OCI-LY7 (cell line): ENCODE results near the gene CAV3. TPM values are rescaled to one million over a fixed set of nuclear protein-coding genes. Genes with fewer than 3 reads are reported as not detected.

Experiments used
- BruUV-seq: library from RNA; stranded (reverse); fragments of 400-500 nt; replicated peaks from 2 replicates; lab custom pipeline; 2021; lab: Mats Ljungman, UMichigan
- CTCF ChIA-PET: fragments of 300-600 bp; sonication (Branson Sonifier 250); formaldehyde crosslinking; loops from one replicate; lab custom pipeline; 2022; ENCODE audit warnings: antibody characterized with exemption; ENCODE audit not compliant: unreplicated experiment; lab: Charles Lee
- POLR2A ChIA-PET: fragments of 300-600 bp; sonication (Branson Sonifier 250); formaldehyde crosslinking; loops from one replicate; lab custom pipeline; 2022; ENCODE audit warnings: antibody characterized with exemption; lab: Charles Lee
- DNase-seq: peaks from one replicate; pipeline ENCODE4 v3.0.0-alpha.2; 2015; ENCODE audit warnings: low spot score
- H2AFZ ChIP-seq: fragments of 200-600 bp; sonication (generic), shearing (Covaris generic); 2 replicates; pipeline ENCODE4 v1.6.1; 2014; ENCODE audit warnings: mild to moderate bottlenecking, antibody characterized with exemption, low read length, moderate library complexity
- H3K27ac ChIP-seq: fragments of 200-600 bp; sonication (generic); 2 replicates; pipeline ENCODE4 v1.5.1; 2014; ENCODE audit warnings: mixed run types, low read depth, mild to moderate bottlenecking, moderate library complexity, low read length, inconsistent platforms; ENCODE audit not compliant: poor library complexity, severe bottlenecking
- H3K36me3 ChIP-seq: fragments of 200-600 bp; sonication (generic); 2 replicates; pipeline ENCODE4 v1.6.1; 2014; ENCODE audit warnings: mild to moderate bottlenecking, antibody characterized with exemption, low read length, moderate library complexity, mixed read lengths; ENCODE audit not compliant: insufficient read depth
- H3K4me1 ChIP-seq: fragments of 200-600 bp; sonication (generic); 2 replicates; pipeline ENCODE4 v1.5.1; 2014; ENCODE audit warnings: mild to moderate bottlenecking, low read length; ENCODE audit not compliant: insufficient read depth, poor library complexity, severe bottlenecking
- H3K4me2 ChIP-seq: fragments of 200-600 bp; sonication (generic); 2 replicates; pipeline ENCODE4 v1.6.1; 2014; ENCODE audit warnings: mild to moderate bottlenecking, low read length
- H3K4me3 ChIP-seq: fragments of 200-600 bp; sonication (generic); 2 replicates; pipeline ENCODE4 v1.5.1; 2014; ENCODE audit warnings: mild to moderate bottlenecking, low read depth, low read length; ENCODE audit not compliant: poor library complexity, severe bottlenecking
- H3K79me2 ChIP-seq: fragments of 200-600 bp; sonication (generic); 2 replicates; pipeline ENCODE4 v1.6.1; 2016; ENCODE audit warnings: low read depth, mild to moderate bottlenecking, low read length, moderate library complexity, mixed read lengths; ENCODE audit not compliant: insufficient read depth
- H3K9me2 ChIP-seq: fragments of 200-600 bp; sonication (generic); 2 replicates; pipeline ENCODE4 v1.6.1; 2016; ENCODE audit warnings: mild to moderate bottlenecking, low read length, mixed read lengths; ENCODE audit not compliant: insufficient read depth
- H3K9me3 ChIP-seq: fragments of 200-600 bp; sonication (generic); 2 replicates; pipeline ENCODE4 v1.6.1; 2014; ENCODE audit warnings: mild to moderate bottlenecking, mixed run types, low read length, mixed read lengths
- H4K20me1 ChIP-seq: fragments of 200-600 bp; sonication (generic); 2 replicates; pipeline ENCODE4 v1.6.1; 2014; ENCODE audit warnings: mild to moderate bottlenecking, antibody characterized with exemption, low read length, moderate library complexity, mixed read lengths; ENCODE audit not compliant: insufficient read depth
- EZH2phosphoT487 ChIP-seq: fragments of 200-600 bp; sonication (generic); IDR thresholded peaks from 2 replicates; pipeline ENCODE4 v1.6.1; 2018; ENCODE audit warnings: low read depth, borderline replicate concordance, mild to moderate bottlenecking, mixed run types, antibody characterized with exemption, low read length, moderate library complexity, mixed read lengths
- intact Hi-C: fragments of 100-400 bp; cut with micrococcal nuclease; formaldehyde crosslinking; loops from one replicate; pipeline ENCODE4 v1.10.0; 2022; ENCODE audit not compliant: unreplicated experiment
- total RNA-seq, 2 experiments: library from RNA; depleted of rRNA in 1 of 2; stranded (reverse); fragments of >200 nt in 1 of 2; shearing (Covaris generic) in 1 of 2; gene quantifications; 2 replicates each; pipeline ENCODE4 v1.2.3, GENCODE V29; 2014 to 2022
- TF ChIP-seq, protein P1 (sequence below): fragments of 200-600 bp; sonication (generic); conservative IDR thresholded peaks from 2 replicates; pipeline ENCODE4 v1.5.1; 2014; ENCODE audit warnings: mild to moderate bottlenecking, antibody characterized with exemption, low read length, moderate library complexity, mixed read lengths

The CAV3 gene
- total RNA-seq, 2 experiments from 2014 or later: not detected

- POLR2A ChIA-PET: no interaction called here
- H4K20me1 ChIP-seq: no peaks in the 10 kb centered on the region
Observed at GRCh38 chr3:8757551-8758518, 24.2 kb downstream of the CAV3 start.

DNA sequence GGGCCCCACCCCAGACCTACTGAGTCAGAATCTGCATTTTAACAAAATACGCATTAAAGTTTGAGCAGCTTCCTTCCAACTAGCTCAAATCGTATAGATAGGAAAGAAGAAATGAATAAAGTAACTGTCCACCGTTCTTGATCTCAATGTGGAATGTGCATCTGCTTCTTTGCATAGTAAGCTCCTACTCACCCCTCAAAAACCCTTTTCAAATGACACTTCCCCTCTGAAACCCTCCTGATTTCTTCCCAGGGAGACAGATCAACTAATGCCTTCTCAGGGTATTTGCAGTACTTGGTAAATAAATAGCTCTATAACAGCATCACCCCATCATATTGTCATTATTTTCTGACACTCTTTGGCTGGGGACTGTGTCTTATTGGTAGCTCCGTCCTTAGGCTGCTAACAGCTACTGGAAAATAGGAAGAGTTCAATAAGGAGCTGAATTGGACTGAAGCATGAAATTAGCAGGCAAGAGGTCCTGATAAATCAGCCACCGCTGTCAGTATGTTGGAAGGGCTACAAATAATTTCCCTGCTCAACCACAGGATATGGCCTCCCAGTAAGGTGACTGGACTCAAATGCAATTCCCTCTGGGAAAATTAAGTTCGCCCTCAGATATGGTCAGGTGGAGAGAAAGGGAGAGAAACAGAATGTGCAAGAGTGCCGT lies 25.6 kb downstream of the CAV3 start:
- Histone ChIP-seq H3K9me3 (no peaks in the 10 kb centered on the region), H2AFZ (no peak overlapping the region), H3K4me2 (no peak overlapping the region), H3K9me2 (no peaks in the 10 kb centered on the region), H3K27ac (no peak overlapping the region), H4K20me1 (no peaks in the 10 kb centered on the region), H3K4me3 (no peak overlapping the region), H3K36me3 (no peaks in the 10 kb centered on the region), H3K79me2 (no peaks in the 10 kb centered on the region), H3K4me1 (no peaks in the 10 kb centered on the region)
- TF ChIP-seq, protein P1, sequence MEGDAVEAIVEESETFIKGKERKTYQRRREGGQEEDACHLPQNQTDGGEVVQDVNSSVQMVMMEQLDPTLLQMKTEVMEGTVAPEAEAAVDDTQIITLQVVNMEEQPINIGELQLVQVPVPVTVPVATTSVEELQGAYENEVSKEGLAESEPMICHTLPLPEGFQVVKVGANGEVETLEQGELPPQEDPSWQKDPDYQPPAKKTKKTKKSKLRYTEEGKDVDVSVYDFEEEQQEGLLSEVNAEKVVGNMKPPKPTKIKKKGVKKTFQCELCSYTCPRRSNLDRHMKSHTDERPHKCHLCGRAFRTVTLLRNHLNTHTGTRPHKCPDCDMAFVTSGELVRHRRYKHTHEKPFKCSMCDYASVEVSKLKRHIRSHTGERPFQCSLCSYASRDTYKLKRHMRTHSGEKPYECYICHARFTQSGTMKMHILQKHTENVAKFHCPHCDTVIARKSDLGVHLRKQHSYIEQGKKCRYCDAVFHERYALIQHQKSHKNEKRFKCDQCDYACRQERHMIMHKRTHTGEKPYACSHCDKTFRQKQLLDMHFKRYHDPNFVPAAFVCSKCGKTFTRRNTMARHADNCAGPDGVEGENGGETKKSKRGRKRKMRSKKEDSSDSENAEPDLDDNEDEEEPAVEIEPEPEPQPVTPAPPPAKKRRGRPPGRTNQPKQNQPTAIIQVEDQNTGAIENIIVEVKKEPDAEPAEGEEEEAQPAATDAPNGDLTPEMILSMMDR: no peak
- ChIA-PET POLR2A (no interaction called here), CTCF (no interaction called here)
- DNase-seq: no peak
- no TSS peak for BruUV-seq
- intact Hi-C loops: no loop called here

More at GRCh38 chr3:8757551-8758518, 24.2 kb downstream of the CAV3 start:
- no peak overlapping the region for H3K4me2 ChIP-seq
- no peaks in the 10 kb centered on the region for H3K9me2 ChIP-seq
- TF ChIP-seq EZH2phosphoT487: no peak
- TF ChIP-seq, protein P1: no peak
- intact Hi-C loops: no loop called here
- DNase-seq: no peak
- no peak overlapping the region for H3K4me3 ChIP-seq
- H3K79me2 ChIP-seq: no peaks in the 10 kb centered on the region
- no peaks in the 10 kb centered on the region for H3K4me1 ChIP-seq
- CTCF ChIA-PET: no interaction called here
- no peaks in the 10 kb centered on the region for H3K9me3 ChIP-seq
- H3K27ac ChIP-seq: no peak overlapping the region
- no peaks in the 10 kb centered on the region for H3K36me3 ChIP-seq
- H2AFZ ChIP-seq: no peak overlapping the region
- BruUV-seq: no TSS peak
